HepG2 (cell line): Measurements from ENCODE around the gene LSM12. TPM values are rescaled to one million over a fixed set of nuclear protein-coding genes. Genes with fewer than 3 reads are reported as not detected.

Experiments used
- EED ChIP-seq: sonication (generic); formaldehyde crosslinking; IDR thresholded peaks from 2 replicates; pipeline ENCODE4 v1.5.0; 2020; ENCODE audit warnings: mild to moderate bottlenecking, missing genetic modification reagents
- ELF3 ChIP-seq: IDR thresholded peaks from 2 replicates; pipeline ENCODE4 v1.6.1; 2016; ENCODE audit warnings: missing genetic modification reagents, missing compliant biosample characterization
- HIVEP1 ChIP-seq: sonication (generic); formaldehyde crosslinking; IDR thresholded peaks from 2 replicates; pipeline ENCODE4 v1.4.0; 2020; ENCODE audit warnings: mild to moderate bottlenecking, missing genetic modification reagents
- KDM2A ChIP-seq: sonication (generic); formaldehyde crosslinking; IDR thresholded peaks from 2 replicates; pipeline ENCODE4 v1.4.0; 2020; ENCODE audit warnings: low read depth, missing genetic modification reagents, borderline replicate concordance
- MZF1 ChIP-seq: sonication (generic); formaldehyde crosslinking; IDR thresholded peaks from 2 replicates; pipeline ENCODE4 v1.8.1; 2023; ENCODE audit warnings: mild to moderate bottlenecking, missing genetic modification reagents, borderline replicate concordance
- PCBP2 ChIP-seq: fragments of 200-400 bp; formaldehyde crosslinking; optimal IDR thresholded peaks from 2 replicates; pipeline ENCODE3; 2018; ENCODE audit warnings: low read length, low read depth; ENCODE audit not compliant: poor library complexity, severe bottlenecking
- POLR2G ChIP-seq: fragments of 200-400 bp; formaldehyde crosslinking; IDR thresholded peaks from 2 replicates; pipeline ENCODE4 v1.6.1; 2018; ENCODE audit warnings: mild to moderate bottlenecking, low read depth, low read length, moderate library complexity
- PPARG ChIP-seq: conservative IDR thresholded peaks from 2 replicates; pipeline ENCODE4 v1.6.1; 2016; ENCODE audit warnings: missing biosample characterization, missing genetic modification reagents
- SALL1 ChIP-seq: sonication (generic); formaldehyde crosslinking; IDR thresholded peaks from 2 replicates; pipeline ENCODE4 v1.8.0; 2022; ENCODE audit warnings: mild to moderate bottlenecking, missing genetic modification reagents
- SAP130 ChIP-seq: IDR thresholded peaks from 2 replicates; pipeline ENCODE4 v1.6.1; 2016; ENCODE audit warnings: low read depth
- SUZ12 ChIP-seq: fragments of 150-350 bp; IDR thresholded peaks from 2 replicates; pipeline ENCODE4 v1.6.1; 2014; ENCODE audit warnings: low read depth, low read length
- TAF1 ChIP-seq: sonication (generic); formaldehyde crosslinking; IDR thresholded peaks from 2 replicates; pipeline ENCODE4 v1.4.0; 2020; ENCODE audit warnings: missing genetic modification reagents
- TEAD3 ChIP-seq: optimal IDR thresholded peaks from 2 replicates; pipeline ENCODE3; 2016; ENCODE audit warnings: borderline replicate concordance
- ZBTB10 ChIP-seq: sonication (generic); formaldehyde crosslinking; IDR thresholded peaks from 2 replicates; pipeline ENCODE4 v1.4.0; 2020; ENCODE audit warnings: missing genetic modification reagents, borderline replicate concordance
- ZFAT ChIP-seq: sonication (generic); formaldehyde crosslinking; conservative IDR thresholded peaks from 2 replicates; pipeline ENCODE4 v1.8.1; 2023; ENCODE audit warnings: missing genetic modification reagents, inconsistent platforms
- ZNF121 ChIP-seq: sonication (generic); formaldehyde crosslinking; IDR thresholded peaks from 2 replicates; pipeline ENCODE4 v1.5.0; 2020; ENCODE audit warnings: mild to moderate bottlenecking, missing genetic modification reagents
- ZNF234 ChIP-seq: sonication (generic); formaldehyde crosslinking; conservative IDR thresholded peaks from 2 replicates; pipeline ENCODE4 v1.5.1; 2020; ENCODE audit warnings: mild to moderate bottlenecking, missing genetic modification reagents
- ZNF780A ChIP-seq: sonication (generic); formaldehyde crosslinking; IDR thresholded peaks from 2 replicates; pipeline ENCODE4 v1.8.0; 2022; ENCODE audit warnings: mild to moderate bottlenecking, missing genetic modification reagents, moderate library complexity
- polyA plus RNA-seq, 8 experiments: library from polyadenylated mRNA; depleted of rRNA in 3 of 8; stranded (reverse) in 7 of 8; unstranded in 1 of 8; fragments of >200 nt; fragmentation: Illumina TruSeq in 4 of 8; extraction: Trizol in 4 of 8; gene quantifications; 2 replicates each; pipeline versions ENCODE4 v1.2.1 to v1.2.3, GENCODE V29; 2011 to 2016; ENCODE audit warnings: low read depth in 4 of 8, missing spikeins in 1 of 8, mixed read lengths in 1 of 8; ENCODE audit not compliant: insufficient read depth in 1 of 8
- total RNA-seq, 5 experiments: library from RNA; depleted of rRNA; stranded (reverse); fragments of >200 nt; fragmentation: Illumina TruSeq; extraction: Trizol; gene quantifications; 2 replicates each; pipeline ENCODE4 v1.2.3, GENCODE V29; 2016; ENCODE audit warnings: low read depth in 1 of 5
- TF ChIP-seq, protein P1 (sequence below): sonication (generic); formaldehyde crosslinking; IDR thresholded peaks from 2 replicates; pipeline ENCODE4 v1.4.0; 2020; ENCODE audit warnings: missing genetic modification reagents
- TF ChIP-seq, protein P2 (sequence below): sonication (generic); formaldehyde crosslinking; IDR thresholded peaks from 2 replicates; pipeline ENCODE4 v1.5.0; 2020; ENCODE audit warnings: mild to moderate bottlenecking, missing genetic modification reagents
- TF ChIP-seq, protein P3 (sequence below): sonication (generic); formaldehyde crosslinking; IDR thresholded peaks from 2 replicates; pipeline ENCODE4 v1.8.1; 2023; ENCODE audit warnings: missing genetic modification reagents, mild to moderate bottlenecking, borderline replicate concordance
- TF ChIP-seq, protein P4 (sequence below): sonication (generic); formaldehyde crosslinking; IDR thresholded peaks from 2 replicates; pipeline ENCODE4 v1.4.0; 2020; ENCODE audit warnings: missing genetic modification reagents, mild to moderate bottlenecking, borderline replicate concordance

The LSM12 gene
- total and polyA plus RNA-seq, 2 of the 13 experiments (the other 11 are each of a cell fraction or from before 2014, with no cell fraction given) = 52.8 to 55.7 TPM

GRCh38 chr17:44001461-44001920, 65.0 kb downstream of the LSM12 start (continued):
- TF ChIP-seq SUZ12 (no peak), POLR2G (peak; percentile 83), HIVEP1 (CRISPR knock-in tag) (no peak), SAP130 (CRISPR knock-in tag) (peak; percentile 90), MZF1 (CRISPR knock-in tag) (peak; percentile 35; the same call in 1 of the 2 replicates), ZNF121 (CRISPR knock-in tag) (peak; percentile 15; the same call in 1 of the 2 replicates), ZNF234 (no peak), TAF1 (CRISPR knock-in tag) (peak; percentile 76), PCBP2 (no peak), SALL1 (CRISPR knock-in tag) (peak; percentile 76), ELF3 (peak; percentile 56), ZBTB10 (0 out of 2 replicates have a peak, but pooled peaks have one; percentile 5), ZNF780A (CRISPR knock-in tag) (no peak), KDM2A (CRISPR knock-in tag) (peak; percentile 23; the same call in 1 of the 2 replicates), EED (CRISPR knock-in tag) (no peak; the same call in 1 of the 2 replicates), PPARG (CRISPR knock-in tag) (0 out of 2 replicates have a peak, but pooled peaks have one; percentile 49), TEAD3 (peak; percentile 63), ZFAT (CRISPR knock-in tag) (no peak)
- TF ChIP-seq, protein P1, sequence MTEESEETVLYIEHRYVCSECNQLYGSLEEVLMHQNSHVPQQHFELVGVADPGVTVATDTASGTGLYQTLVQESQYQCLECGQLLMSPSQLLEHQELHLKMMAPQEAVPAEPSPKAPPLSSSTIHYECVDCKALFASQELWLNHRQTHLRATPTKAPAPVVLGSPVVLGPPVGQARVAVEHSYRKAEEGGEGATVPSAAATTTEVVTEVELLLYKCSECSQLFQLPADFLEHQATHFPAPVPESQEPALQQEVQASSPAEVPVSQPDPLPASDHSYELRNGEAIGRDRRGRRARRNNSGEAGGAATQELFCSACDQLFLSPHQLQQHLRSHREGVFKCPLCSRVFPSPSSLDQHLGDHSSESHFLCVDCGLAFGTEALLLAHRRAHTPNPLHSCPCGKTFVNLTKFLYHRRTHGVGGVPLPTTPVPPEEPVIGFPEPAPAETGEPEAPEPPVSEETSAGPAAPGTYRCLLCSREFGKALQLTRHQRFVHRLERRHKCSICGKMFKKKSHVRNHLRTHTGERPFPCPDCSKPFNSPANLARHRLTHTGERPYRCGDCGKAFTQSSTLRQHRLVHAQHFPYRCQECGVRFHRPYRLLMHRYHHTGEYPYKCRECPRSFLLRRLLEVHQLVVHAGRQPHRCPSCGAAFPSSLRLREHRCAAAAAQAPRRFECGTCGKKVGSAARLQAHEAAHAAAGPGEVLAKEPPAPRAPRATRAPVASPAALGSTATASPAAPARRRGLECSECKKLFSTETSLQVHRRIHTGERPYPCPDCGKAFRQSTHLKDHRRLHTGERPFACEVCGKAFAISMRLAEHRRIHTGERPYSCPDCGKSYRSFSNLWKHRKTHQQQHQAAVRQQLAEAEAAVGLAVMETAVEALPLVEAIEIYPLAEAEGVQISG (CRISPR knock-in tag) = peak; percentile 51; the same call in 1 of the 2 replicates
- TF ChIP-seq, protein P2, sequence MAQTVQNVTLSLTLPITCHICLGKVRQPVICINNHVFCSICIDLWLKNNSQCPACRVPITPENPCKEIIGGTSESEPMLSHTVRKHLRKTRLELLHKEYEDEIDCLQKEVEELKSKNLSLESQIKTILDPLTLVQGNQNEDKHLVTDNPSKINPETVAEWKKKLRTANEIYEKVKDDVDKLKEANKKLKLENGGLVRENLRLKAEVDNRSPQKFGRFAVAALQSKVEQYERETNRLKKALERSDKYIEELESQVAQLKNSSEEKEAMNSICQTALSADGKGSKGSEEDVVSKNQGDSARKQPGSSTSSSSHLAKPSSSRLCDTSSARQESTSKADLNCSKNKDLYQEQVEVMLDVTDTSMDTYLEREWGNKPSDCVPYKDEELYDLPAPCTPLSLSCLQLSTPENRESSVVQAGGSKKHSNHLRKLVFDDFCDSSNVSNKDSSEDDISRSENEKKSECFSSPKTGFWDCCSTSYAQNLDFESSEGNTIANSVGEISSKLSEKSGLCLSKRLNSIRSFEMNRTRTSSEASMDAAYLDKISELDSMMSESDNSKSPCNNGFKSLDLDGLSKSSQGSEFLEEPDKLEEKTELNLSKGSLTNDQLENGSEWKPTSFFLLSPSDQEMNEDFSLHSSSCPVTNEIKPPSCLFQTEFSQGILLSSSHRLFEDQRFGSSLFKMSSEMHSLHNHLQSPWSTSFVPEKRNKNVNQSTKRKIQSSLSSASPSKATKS (CRISPR knock-in tag) = no peak; the same call in 1 of the 2 replicates
- TF ChIP-seq, protein P3, sequence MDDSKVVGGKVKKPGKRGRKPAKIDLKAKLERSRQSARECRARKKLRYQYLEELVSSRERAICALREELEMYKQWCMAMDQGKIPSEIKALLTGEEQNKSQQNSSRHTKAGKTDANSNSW (CRISPR knock-in tag) = no peak
- TF ChIP-seq, protein P4, sequence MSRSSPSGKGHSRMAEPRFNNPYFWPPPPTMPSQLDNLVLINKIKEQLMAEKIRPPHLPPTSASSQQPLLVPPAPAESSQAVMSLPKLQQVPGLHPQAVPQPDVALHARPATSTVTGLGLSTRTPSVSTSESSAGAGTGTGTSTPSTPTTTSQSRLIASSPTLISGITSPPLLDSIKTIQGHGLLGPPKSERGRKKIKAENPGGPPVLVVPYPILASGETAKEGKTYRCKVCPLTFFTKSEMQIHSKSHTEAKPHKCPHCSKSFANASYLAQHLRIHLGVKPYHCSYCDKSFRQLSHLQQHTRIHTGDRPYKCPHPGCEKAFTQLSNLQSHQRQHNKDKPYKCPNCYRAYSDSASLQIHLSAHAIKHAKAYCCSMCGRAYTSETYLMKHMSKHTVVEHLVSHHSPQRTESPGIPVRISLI = no peak
